CD14-positive monocyte (primary cell): ENCODE measurements around the gene LGI4. TPM values are rescaled to one million over a fixed set of nuclear protein-coding genes. Genes with fewer than 3 reads are reported as not detected.

ENCODE experiments used
- DNase-seq, 3 donors: peaks; one replicate each; pipeline ENCODE4 v3.0.0-alpha.2; 2011 to 2022
- H2AFZ ChIP-seq: 2 replicates; pipeline ENCODE4 v1.6.0; 2012; ENCODE audit warnings: mild to moderate bottlenecking, low read depth, low read length, inconsistent platforms; ENCODE audit not compliant: insufficient read depth, poor library complexity, severe bottlenecking
- H3K27ac ChIP-seq, 2 donors: 1 replicate in 1 of 2; 2 replicates in 1 of 2; pipeline ENCODE4 v1.5.1; 2012 to 2013; ENCODE audit warnings: low read length in 2 of 2, control low read depth in 1 of 2, inconsistent platforms in 1 of 2, low read depth in 1 of 2, mild to moderate bottlenecking in 1 of 2
- H3K27me3 ChIP-seq, 2 donors: one replicate each; pipeline versions ENCODE4 v1.6.0 to v1.6.1; 2011 to 2013; ENCODE audit warnings: low read length in 2 of 2; ENCODE audit not compliant: control insufficient read depth in 2 of 2, insufficient read depth in 2 of 2
- H3K36me3 ChIP-seq, 2 donors: replicated peaks in 1 of 2; 1 replicate in 1 of 2; 2 replicates in 1 of 2; pipeline versions ENCODE4 v1.5.1 to v1.6.1; 2012 to 2013; ENCODE audit warnings: low read length in 2 of 2, control low read depth in 1 of 2, inconsistent platforms in 1 of 2, mild to moderate bottlenecking in 1 of 2; ENCODE audit not compliant: insufficient read depth in 2 of 2, control insufficient read depth in 1 of 2
- H3K4me1 ChIP-seq, 2 donors: 1 replicate in 1 of 2; 2 replicates in 1 of 2; pipeline versions ENCODE4 v1.5.1 to v1.6.1; 2012 to 2013; ENCODE audit warnings: low read length in 2 of 2, control low read depth in 1 of 2, inconsistent platforms in 1 of 2, mild to moderate bottlenecking in 1 of 2, moderate library complexity in 1 of 2; ENCODE audit not compliant: insufficient read depth in 2 of 2, control insufficient read depth in 1 of 2
- H3K4me2 ChIP-seq: replicated peaks from 2 replicates; pipeline ENCODE3; 2012; ENCODE audit warnings: low read length, moderate library complexity, mild to moderate bottlenecking; ENCODE audit not compliant: poor library complexity, severe bottlenecking; ENCODE audit errors: extremely low read depth
- H3K4me3 ChIP-seq, 3 experiments: fragments of 200-600 bp in 1 of 3; sonication (generic) in 1 of 3; replicated peaks in 1 of 3; 1 replicate in 2 of 3; 2 replicates in 1 of 3; pipeline ENCODE4 v1.5.1; 2011 to 2013; ENCODE audit warnings: low read length in 3 of 3, mild to moderate bottlenecking in 3 of 3, control low read depth in 2 of 3, low read depth in 2 of 3, inconsistent platforms in 1 of 3, moderate library complexity in 1 of 3
- H3K79me2 ChIP-seq: 2 replicates; pipeline ENCODE4 v1.6.0; 2012; ENCODE audit warnings: mild to moderate bottlenecking, control low read depth, inconsistent platforms, low read length, moderate library complexity; ENCODE audit not compliant: insufficient read depth
- H3K9ac ChIP-seq: 2 replicates; pipeline ENCODE4 v1.6.0; 2017; ENCODE audit warnings: low read length, mild to moderate bottlenecking; ENCODE audit not compliant: insufficient read depth, poor library complexity, severe bottlenecking
- H3K9me3 ChIP-seq, 2 donors: replicated peaks in 1 of 2; 1 replicate in 1 of 2; 2 replicates in 1 of 2; pipeline versions ENCODE4 v1.5.1 to v1.6.1; 2012 to 2013; ENCODE audit warnings: low read length in 2 of 2, control low read depth in 1 of 2; ENCODE audit not compliant: control insufficient read depth in 1 of 2, insufficient read depth in 1 of 2
- H4K20me1 ChIP-seq: 2 replicates; pipeline ENCODE4 v1.6.0; 2012; ENCODE audit warnings: mild to moderate bottlenecking, low read length, control low read depth, moderate library complexity; ENCODE audit not compliant: insufficient read depth
- H3K27ac Mint-ChIP-seq, 7 donors: one replicate each; pipeline ENCODE4 v1.8.0; 2020; ENCODE audit warnings: mild to moderate bottlenecking in 7 of 7, mixed read lengths in 7 of 7, moderate library complexity in 6 of 7, inconsistent platforms in 2 of 7
- H3K27me3 Mint-ChIP-seq, 3 donors: one replicate each; pipeline ENCODE4 v1.8.0; 2021 to 2022; ENCODE audit warnings: low read depth in 3 of 3, mild to moderate bottlenecking in 3 of 3, mixed read lengths in 3 of 3, moderate library complexity in 3 of 3, inconsistent platforms in 1 of 3
- H3K36me3 Mint-ChIP-seq, 2 donors: one replicate each; pipeline ENCODE4 v1.8.0; 2020; ENCODE audit warnings: mixed read lengths in 2 of 2, inconsistent platforms in 1 of 2, mild to moderate bottlenecking in 1 of 2
- H3K4me1 Mint-ChIP-seq: one replicate; pipeline ENCODE4 v1.8.0; 2020; ENCODE audit warnings: mild to moderate bottlenecking, mixed read lengths
- H3K4me3 Mint-ChIP-seq, 2 donors: one replicate each; pipeline ENCODE4 v1.8.0; 2020; ENCODE audit warnings: mild to moderate bottlenecking in 2 of 2, mixed read lengths in 2 of 2, moderate library complexity in 1 of 2
- H3K9me3 Mint-ChIP-seq, 7 donors: one replicate each; pipeline ENCODE4 v1.8.0; 2020 to 2022; ENCODE audit warnings: mixed read lengths in 7 of 7, mild to moderate bottlenecking in 6 of 7, moderate library complexity in 6 of 7, inconsistent platforms in 2 of 7
- whole genome bisulfite sequencing: methylation state at CpG from one replicate; pipeline ENCODE4 v1.1.5; 2013; ENCODE audit warnings: missing lambda C conversion rate; ENCODE audit not compliant: insufficient coverage; 5-methylcytosine and 5-hydroxymethylcytosine counted together
- intact Hi-C, 2 donors: fragments of 100-400 bp; cut with micrococcal nuclease; formaldehyde crosslinking; loops; one replicate each; pipeline versions ENCODE4 v1.15.0 to v1.15.1; 2023
- polyA plus RNA-seq, 3 donors: library from polyadenylated mRNA; depleted of rRNA in 1 of 3; unstranded in 2 of 3; stranded (reverse) in 1 of 3; fragments of 300-500 nt in 2 of 3; fragments of >200 nt in 1 of 3; fragmentation: Illumina TruSeq in 2 of 3; gene quantifications; 1 replicate in 2 of 3; 2 replicates in 1 of 3; pipeline ENCODE4 v1.2.3, GENCODE V29; 2012 to 2021
- TF ChIP-seq, protein P1 (sequence below): fragments of 200-600 bp; IDR thresholded peaks from one replicate; pipeline ENCODE4 v1.8.0; 2022; ENCODE audit warnings: antibody characterized with exemption, mild to moderate bottlenecking

The LGI4 gene
- polyA plus RNA-seq, 3 donors: 1.1 TPM; not detected in 2

DNA sequence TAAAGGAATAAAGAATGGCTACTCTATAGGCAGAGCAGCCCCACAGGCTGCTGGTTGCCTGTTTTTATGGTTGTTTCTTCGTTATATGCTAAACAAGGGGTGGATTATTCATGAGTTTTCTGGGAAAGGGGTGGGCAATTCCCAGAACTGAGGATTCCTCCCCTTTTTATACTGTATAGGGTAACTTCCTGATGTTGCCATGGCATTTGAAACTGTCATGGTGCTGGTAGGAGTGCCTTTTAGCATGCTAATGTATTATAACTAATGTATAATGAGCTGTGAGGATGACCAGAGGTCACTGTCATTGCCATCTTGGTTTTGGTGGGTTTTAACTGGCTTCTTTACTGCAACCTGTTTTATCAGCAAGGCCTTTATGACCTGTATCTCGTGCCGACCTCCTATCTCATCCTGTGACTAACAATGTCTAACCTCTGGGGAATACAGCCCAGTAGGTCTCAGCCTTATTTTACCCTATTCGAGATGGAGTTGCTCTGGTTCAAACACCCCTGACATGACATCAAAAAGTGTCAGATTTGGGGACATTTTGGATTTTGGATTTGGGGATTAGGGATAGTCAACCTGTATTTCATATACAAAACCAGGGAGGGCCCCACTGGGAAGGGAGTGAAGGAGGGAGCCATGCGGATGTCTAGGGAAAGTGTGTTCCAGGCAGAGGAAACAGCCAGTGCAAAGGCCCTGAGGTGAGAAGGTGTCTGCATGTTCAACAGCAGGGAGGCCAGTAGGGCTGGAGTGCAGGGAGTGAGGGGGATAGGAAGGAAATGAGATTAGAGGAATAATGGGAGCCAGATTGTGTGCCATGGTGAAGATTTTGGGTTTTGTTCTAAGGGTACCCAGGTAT is 30.6 kb upstream of the LGI4 start:
- Mint-ChIP-seq H3K27me3 (no peaks in the 10 kb centered on the region), H3K4me3 (no peak overlapping the region), H3K36me3 (peaks cover 90 to 97% of the 10 kb centered on the region in 2 donors), H3K9me3 (peaks cover 24 to 36% (median 32%) of the 10 kb centered on the region in 7 donors), H3K4me1 (peaks cover 44% of the 10 kb centered on the region), H3K27ac (peak overlapping the region in 5 of 7 donors; percentile 9 to 85 (median 69))
- intact Hi-C loops: no loop called here
- Histone ChIP-seq H2AFZ (no peak overlapping the region), H3K27me3 (no peaks in the 10 kb centered on the region), H3K9me3 (peaks cover 35 to 40% of the 10 kb centered on the region in 2 donors), H3K4me2 (no peak overlapping the region), H4K20me1 (peaks cover 46% of the 10 kb centered on the region), H3K4me1 (peaks cover 24 to 34% of the 10 kb centered on the region in 2 donors), H3K4me3 (no peak overlapping the region), H3K79me2 (peaks cover 53% of the 10 kb centered on the region), H3K36me3 (peaks cover 82 to 94% of the 10 kb centered on the region in 2 donors), H3K9ac (no peak overlapping the region), H3K27ac (peak overlapping the region in 1 of 2 donors; percentile 70)
- TF ChIP-seq, protein P1, sequence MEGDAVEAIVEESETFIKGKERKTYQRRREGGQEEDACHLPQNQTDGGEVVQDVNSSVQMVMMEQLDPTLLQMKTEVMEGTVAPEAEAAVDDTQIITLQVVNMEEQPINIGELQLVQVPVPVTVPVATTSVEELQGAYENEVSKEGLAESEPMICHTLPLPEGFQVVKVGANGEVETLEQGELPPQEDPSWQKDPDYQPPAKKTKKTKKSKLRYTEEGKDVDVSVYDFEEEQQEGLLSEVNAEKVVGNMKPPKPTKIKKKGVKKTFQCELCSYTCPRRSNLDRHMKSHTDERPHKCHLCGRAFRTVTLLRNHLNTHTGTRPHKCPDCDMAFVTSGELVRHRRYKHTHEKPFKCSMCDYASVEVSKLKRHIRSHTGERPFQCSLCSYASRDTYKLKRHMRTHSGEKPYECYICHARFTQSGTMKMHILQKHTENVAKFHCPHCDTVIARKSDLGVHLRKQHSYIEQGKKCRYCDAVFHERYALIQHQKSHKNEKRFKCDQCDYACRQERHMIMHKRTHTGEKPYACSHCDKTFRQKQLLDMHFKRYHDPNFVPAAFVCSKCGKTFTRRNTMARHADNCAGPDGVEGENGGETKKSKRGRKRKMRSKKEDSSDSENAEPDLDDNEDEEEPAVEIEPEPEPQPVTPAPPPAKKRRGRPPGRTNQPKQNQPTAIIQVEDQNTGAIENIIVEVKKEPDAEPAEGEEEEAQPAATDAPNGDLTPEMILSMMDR: no peak
- 75% methylated on average over 2 of the region's 5 CpGs for WGBS
- no peak for DNase-seq

DNA sequence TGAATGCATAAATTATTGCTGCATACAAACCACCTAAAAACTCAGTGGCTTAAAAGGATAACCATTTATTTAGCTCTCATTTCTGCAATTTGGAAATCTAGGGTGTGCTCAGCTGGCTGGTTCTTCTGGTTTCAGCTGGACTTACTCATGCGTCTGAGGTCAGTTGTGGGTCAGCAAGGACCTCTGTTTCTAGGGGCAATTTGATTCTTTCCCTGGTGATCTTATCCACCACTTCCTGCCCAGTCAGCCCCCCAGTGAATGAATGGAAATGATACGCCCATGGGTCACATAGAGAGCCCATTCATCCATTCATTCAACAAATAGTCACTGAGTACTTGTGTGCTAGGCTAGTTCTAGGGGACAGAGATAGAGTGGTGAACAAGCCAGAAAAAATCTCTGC is 29.6 kb upstream of the LGI4 start:
- no peak overlapping the region for H3K4me2 ChIP-seq
- H3K4me3 ChIP-seq: no peak overlapping the region
- intact Hi-C loops: no loop called here
- peaks cover 55% of the 10 kb centered on the region for H4K20me1 ChIP-seq
- H3K36me3 ChIP-seq: peaks cover 87 to 94% of the 10 kb centered on the region in 2 donors
- 86% methylated on average over 1 of the region's 2 CpGs for WGBS
- Mint-ChIP-seq H3K27me3 (no peaks in the 10 kb centered on the region), H3K27ac (peak overlapping the region in 2 of 7 donors; percentile 50 to 54), H3K4me1 (peaks cover 34% of the 10 kb centered on the region), H3K9me3 (peaks cover 26 to 39% (median 32%) of the 10 kb centered on the region in 7 donors), H3K4me3 (no peak overlapping the region), H3K36me3 (peaks cover 93 to 97% of the 10 kb centered on the region in 2 donors)
- H3K79me2 ChIP-seq: peaks cover 62% of the 10 kb centered on the region
- TF ChIP-seq, protein P1: no peak
- no peak overlapping the region for H3K9ac ChIP-seq
- DNase-seq: no peak
- no peak overlapping the region for H2AFZ ChIP-seq
- no peak overlapping the region for H3K27ac ChIP-seq
- H3K27me3 ChIP-seq: no peaks in the 10 kb centered on the region
- H3K9me3 ChIP-seq: peaks cover 35 to 40% of the 10 kb centered on the region in 2 donors
- H3K4me1 ChIP-seq: peaks cover 20 to 24% of the 10 kb centered on the region in 2 donors
